Measurements from ENCODE around the gene LHX3.
"Not testable (repeated sequence)": the region's sequence is repeated elsewhere in the genome, so short reads cannot be mapped to it uniquely, and the experiment has no call there.

LHX3 gene

GRCh38 chr9:136151848-136152542 lies 52.9 kb downstream of the LHX3 start:
- DNase-seq, result no peak

- no peak for DNase-seq
Observed at GRCh38 chr9:136151214-136151804, 53.6 kb downstream of the LHX3 start.

- DNase-seq, result not testable (repeated sequence)
Observed at GRCh38 chr9:136150664-136151213, 54.2 kb downstream of the LHX3 start.

GRCh38 chr9:136149853-136150252 lies 55.1 kb downstream of the LHX3 start:
- no peak for DNase-seq

- no peak for DNase-seq
Observed at GRCh38 chr9:136149337-136149736, 55.6 kb downstream of the LHX3 start.

- DNase-seq, result no peak
Observed at GRCh38 chr9:136148766-136149165, 56.2 kb downstream of the LHX3 start.

- no peak for DNase-seq
Observed at GRCh38 chr9:136147890-136148714, 56.8 kb downstream of the LHX3 start.

DNA sequence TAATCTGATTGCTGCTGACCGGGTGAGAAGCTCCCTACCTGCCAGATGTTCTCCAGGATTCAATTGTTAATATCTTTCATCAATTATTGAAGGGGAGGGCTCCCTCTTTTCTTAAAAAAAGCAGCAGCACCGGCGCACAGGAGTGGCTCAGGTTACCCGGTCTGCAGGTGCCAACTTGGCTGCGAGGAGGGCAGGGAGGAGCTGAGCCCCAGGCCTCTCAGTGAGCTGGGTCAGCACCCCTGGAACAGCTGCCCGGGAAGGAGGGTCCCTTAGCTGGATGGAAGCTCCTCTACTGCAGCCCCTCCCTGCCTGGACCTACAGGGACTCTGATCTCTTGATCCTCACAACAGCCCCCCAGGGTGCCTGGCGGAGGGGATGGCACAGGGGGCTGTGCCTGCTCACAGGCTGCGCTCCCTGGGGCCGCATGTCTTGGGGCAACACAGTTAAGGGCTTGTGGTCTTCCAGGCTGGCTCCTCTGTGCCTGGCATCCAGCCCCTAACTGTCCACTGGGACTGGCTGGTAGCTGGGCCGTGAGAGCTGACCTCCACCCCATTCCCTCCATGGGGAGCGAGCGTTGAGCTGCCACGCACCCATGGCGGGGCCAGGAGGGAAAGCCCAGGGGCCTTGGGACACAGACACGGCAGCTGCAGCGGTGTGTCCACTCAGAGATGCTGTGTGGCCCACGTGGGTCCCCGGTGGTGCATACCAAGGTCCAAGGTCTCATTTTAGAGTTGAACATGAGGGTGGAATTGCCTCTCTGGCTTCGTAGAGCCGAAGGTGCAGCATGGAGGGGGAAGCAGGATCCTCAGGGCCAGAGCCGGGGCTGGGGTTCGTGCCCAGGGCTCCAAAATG lies 57.7 kb downstream of the LHX3 start:
- DNase-seq, result no peak

All from cortex of kidney (tissue), 1 donor.